ENCODE results near the gene VPS45. TPM values are rescaled to one million over a fixed set of nuclear protein-coding genes. Genes with fewer than 3 reads are reported as not detected.

The VPS45 gene
- total and polyA plus RNA-seq, 2 of the 13 experiments (the other 11 are each of a cell fraction or from before 2014, with no cell fraction given) = 15.2 to 25.2 TPM

DNA sequence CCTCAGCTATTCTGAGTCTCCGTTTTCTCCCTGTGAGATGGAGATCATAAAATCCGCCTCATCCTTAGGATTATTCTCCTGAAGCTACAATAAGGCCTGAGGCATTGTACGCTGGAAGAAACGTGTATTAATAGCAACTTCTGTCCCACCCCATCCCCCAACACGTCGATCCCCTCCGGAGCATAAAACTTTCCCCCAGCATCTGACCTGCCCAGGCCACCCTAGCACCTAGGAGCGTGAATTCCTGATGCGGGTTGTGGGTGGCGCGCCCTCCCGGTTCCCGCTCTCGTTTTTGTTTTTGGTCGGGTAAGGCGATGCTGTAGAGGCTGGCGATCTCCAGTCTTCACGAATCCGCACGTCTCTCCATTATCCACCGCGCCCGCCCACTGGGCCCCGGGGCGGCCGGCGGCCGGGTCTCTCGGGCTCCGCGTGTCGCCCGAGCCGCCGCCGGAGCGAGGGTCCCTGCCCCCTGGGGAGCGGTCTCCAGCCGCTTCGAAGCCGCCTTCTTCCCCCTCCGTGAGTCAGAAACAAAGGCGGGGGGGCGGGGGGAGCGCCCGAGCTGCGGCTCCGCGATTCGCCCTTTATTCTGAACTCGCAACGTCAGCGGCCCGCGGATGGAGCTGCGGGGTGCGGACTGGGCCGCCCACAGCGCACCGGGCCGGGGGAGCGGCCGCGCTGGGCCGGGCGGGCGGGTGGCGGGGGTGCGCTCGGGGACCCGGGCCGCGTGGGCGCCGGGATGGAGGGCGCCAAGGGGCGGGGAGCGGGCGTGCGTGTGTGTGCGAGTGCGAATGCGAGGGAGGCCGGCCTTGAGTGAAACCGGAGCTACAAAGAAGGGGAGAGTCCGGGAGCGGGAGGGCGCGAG is 81.9 kb downstream of the VPS45 start, which contains the start of gene PLEKHO1 (continued):
- TF ChIP-seq HNF1A (IDR thresholded peaks at IDR 0.05; ENCODE audit: low read depth) (no peak), HNF1A (CRISPR knock-in tag; IDR thresholded peaks at IDR 0.05; ENCODE audit: borderline replicate concordance) (0 out of 2 replicates have a peak, but pooled peaks have one; percentile 25), BHLHE40 (IDR thresholded peaks at IDR 0.05; ENCODE audit: low read length) (no peak), TCF7L2 (IDR thresholded peaks at IDR 0.05; ENCODE audit: low read depth, low read length) (no peak), HCFC1 (IDR thresholded peaks at IDR 0.05; ENCODE audit: low read depth, low read length) (no peak), PLRG1 (conservative IDR thresholded peaks at IDR 0.05) (no peak), TEAD2 (CRISPR knock-in tag; IDR thresholded peaks at IDR 0.05) (no peak), ZNF446 (CRISPR knock-in tag; IDR thresholded peaks at IDR 0.05) (no peak), ZNF337 (CRISPR knock-in tag; IDR thresholded peaks at IDR 0.05; ENCODE audit: borderline replicate concordance, low read depth) (no peak), ZNF766 (CRISPR knock-in tag; IDR thresholded peaks at IDR 0.05; ENCODE audit: borderline replicate concordance) (no peak), NR2C2 (CRISPR knock-in tag; IDR thresholded peaks at IDR 0.05; ENCODE audit: borderline replicate concordance) (no peak; the same call in 1 of the 2 replicates), SMAD9 (CRISPR knock-in tag; IDR thresholded peaks at IDR 0.05) (no peak), HNRNPH1 (optimal IDR thresholded peaks at IDR 0.05; ENCODE audit: low read depth, low read length) (no peak), ZNF232 (CRISPR knock-in tag; IDR thresholded peaks at IDR 0.05; ENCODE audit: borderline replicate concordance) (no peak), KDM4B (CRISPR knock-in tag; IDR thresholded peaks at IDR 0.05) (no peak), PITX1 (CRISPR knock-in tag; IDR thresholded peaks at IDR 0.05) (no peak), ZNF296 (CRISPR knock-in tag; conservative IDR thresholded peaks at IDR 0.05) (no peak), ELF1 (CRISPR knock-in tag; IDR thresholded peaks at IDR 0.05) (no peak), MBNL3 (CRISPR knock-in tag; conservative IDR thresholded peaks at IDR 0.05) (no peak), ZNF7 (CRISPR knock-in tag; IDR thresholded peaks at IDR 0.05) (no peak), NFE2L2 (IDR thresholded peaks at IDR 0.05; ENCODE audit: low read length) (no peak)
- TF ChIP-seq, protein P1, sequence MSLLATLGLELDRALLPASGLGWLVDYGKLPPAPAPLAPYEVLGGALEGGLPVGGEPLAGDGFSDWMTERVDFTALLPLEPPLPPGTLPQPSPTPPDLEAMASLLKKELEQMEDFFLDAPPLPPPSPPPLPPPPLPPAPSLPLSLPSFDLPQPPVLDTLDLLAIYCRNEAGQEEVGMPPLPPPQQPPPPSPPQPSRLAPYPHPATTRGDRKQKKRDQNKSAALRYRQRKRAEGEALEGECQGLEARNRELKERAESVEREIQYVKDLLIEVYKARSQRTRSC (CRISPR knock-in tag; IDR thresholded peaks at IDR 0.05; ENCODE audit: low read depth) = no peak
- TF ChIP-seq, protein P2, sequence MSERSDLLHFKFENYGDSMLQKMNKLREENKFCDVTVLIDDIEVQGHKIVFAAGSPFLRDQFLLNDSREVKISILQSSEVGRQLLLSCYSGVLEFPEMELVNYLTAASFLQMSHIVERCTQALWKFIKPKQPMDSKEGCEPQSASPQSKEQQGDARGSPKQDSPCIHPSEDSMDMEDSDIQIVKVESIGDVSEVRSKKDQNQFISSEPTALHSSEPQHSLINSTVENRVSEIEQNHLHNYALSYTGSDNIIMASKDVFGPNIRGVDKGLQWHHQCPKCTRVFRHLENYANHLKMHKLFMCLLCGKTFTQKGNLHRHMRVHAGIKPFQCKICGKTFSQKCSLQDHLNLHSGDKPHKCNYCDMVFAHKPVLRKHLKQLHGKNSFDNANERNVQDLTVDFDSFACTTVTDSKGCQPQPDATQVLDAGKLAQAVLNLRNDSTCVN (CRISPR knock-in tag; IDR thresholded peaks at IDR 0.05; ENCODE audit: borderline replicate concordance) = no peak

Data from HepG2 (cell line).